WERI-Rb-1 (cell line): Measurements from ENCODE around the gene LECT2.

Source experiments
- DNase-seq: peaks from one replicate; pipeline ENCODE4 v3.0.0-alpha.2; 2020
- H3K27ac ChIP-seq: fragments of 250-450 bp; sonication (Bioruptor Pico); 2 replicates; pipeline ENCODE4 v1.5.1; 2020; ENCODE audit warnings: mild to moderate bottlenecking, moderate library complexity
- H3K27me3 ChIP-seq: fragments of 250-450 bp; sonication (Bioruptor Pico); 2 replicates; pipeline ENCODE4 v1.5.1; 2021; ENCODE audit warnings: mild to moderate bottlenecking, low read depth, moderate library complexity; ENCODE audit not compliant: insufficient read depth, severe bottlenecking
- H3K36me3 ChIP-seq: fragments of 250-450 bp; sonication (Bioruptor Pico); 2 replicates; pipeline ENCODE4 v1.5.1; 2020; ENCODE audit warnings: mild to moderate bottlenecking, moderate library complexity
- H3K4me3 ChIP-seq: 2 replicates; pipeline ENCODE4 v1.5.1; 2011; ENCODE audit warnings: low read depth, mild to moderate bottlenecking, control low read depth, low read length
- H3K9me3 ChIP-seq: fragments of 250-450 bp; sonication (Bioruptor Pico); 2 replicates; pipeline ENCODE4 v1.5.1; 2021; ENCODE audit warnings: mild to moderate bottlenecking, moderate library complexity; ENCODE audit not compliant: severe bottlenecking
- TF ChIP-seq, protein P1 (sequence below): IDR thresholded peaks from 2 replicates; pipeline ENCODE4 v1.5.1; 2011; ENCODE audit warnings: low read depth, mild to moderate bottlenecking, control low read depth, inconsistent platforms, low read length

Gene LECT2

DNA sequence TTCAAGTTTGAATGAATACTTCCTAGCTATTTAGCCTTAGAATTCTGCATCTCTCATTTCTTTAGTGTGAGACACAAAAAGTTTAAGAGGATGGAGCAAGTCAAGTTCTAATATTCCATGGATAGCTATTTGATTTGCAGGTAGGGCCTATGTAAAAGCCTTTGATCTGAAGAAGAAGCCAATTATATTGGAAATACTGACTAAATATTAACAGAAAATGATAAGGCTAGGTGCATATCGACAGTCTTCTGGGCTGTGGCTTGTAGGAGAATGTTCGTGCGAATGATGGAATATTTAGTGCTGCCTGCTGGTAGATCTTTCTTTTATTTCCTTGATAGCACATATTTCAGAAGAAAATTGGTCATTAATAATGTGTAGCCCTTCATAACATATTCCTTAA lies at the start of gene LECT2:
TSS of gene LECT2 (minus strand) at position 85 of the 400 bp plus-strand sequence. CDS start 150 bp downstream, outside the sequence.
- TF ChIP-seq, protein P1, sequence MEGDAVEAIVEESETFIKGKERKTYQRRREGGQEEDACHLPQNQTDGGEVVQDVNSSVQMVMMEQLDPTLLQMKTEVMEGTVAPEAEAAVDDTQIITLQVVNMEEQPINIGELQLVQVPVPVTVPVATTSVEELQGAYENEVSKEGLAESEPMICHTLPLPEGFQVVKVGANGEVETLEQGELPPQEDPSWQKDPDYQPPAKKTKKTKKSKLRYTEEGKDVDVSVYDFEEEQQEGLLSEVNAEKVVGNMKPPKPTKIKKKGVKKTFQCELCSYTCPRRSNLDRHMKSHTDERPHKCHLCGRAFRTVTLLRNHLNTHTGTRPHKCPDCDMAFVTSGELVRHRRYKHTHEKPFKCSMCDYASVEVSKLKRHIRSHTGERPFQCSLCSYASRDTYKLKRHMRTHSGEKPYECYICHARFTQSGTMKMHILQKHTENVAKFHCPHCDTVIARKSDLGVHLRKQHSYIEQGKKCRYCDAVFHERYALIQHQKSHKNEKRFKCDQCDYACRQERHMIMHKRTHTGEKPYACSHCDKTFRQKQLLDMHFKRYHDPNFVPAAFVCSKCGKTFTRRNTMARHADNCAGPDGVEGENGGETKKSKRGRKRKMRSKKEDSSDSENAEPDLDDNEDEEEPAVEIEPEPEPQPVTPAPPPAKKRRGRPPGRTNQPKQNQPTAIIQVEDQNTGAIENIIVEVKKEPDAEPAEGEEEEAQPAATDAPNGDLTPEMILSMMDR = no peak
- Histone ChIP-seq H3K27ac (no peak within 1 kb of the TSS), H3K27me3 (no peaks in the 10 kb centered on the region), H3K4me3 (no peak within 1 kb of the TSS), H3K9me3 (no peaks in the 10 kb centered on the region), H3K36me3 (no peaks in the 10 kb centered on the region)
- DNase-seq = no peak

GRCh38 chr5:136004436-136004835 lies 49.7 kb upstream of the LECT2 start:
- Histone ChIP-seq H3K4me3 (no peak overlapping the region), H3K36me3 (no peaks in the 10 kb centered on the region), H3K9me3 (no peaks in the 10 kb centered on the region), H3K27me3 (no peaks in the 10 kb centered on the region), H3K27ac (no peak overlapping the region)
- TF ChIP-seq, protein P1 = no peak
- no peak for DNase-seq

DNA sequence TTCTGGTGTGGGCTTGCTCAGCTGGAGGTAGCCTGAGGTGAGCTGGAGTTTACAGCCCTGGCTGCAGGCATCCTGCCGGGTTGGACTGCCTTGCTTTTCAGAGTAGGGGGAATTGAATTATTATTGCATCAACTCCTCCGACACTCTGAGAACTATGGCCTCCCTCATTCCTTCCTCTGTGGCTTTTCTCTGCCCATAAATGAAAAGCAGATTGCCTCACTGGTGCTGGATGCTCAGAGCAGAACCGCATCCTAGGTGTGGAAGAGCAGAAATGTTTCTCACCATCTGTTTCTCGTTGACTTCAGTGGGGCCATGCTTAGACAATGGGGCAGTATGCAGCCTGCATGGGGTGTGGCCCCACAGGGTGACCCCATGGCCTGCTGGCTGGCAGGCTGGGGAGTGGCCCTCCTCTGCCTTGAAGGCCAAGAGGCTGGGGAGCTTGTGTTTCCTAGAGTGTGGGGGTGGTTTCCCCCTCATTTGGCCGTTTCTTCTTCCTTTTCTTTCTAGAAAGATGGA lies 46.7 kb upstream of the LECT2 start:
- TF ChIP-seq, protein P1 = no peak
- no peak overlapping the region for H3K27ac ChIP-seq
- no peaks in the 10 kb centered on the region for H3K27me3 ChIP-seq
- no peaks in the 10 kb centered on the region for H3K9me3 ChIP-seq
- no peaks in the 10 kb centered on the region for H3K36me3 ChIP-seq
- no peak overlapping the region for H3K4me3 ChIP-seq
- DNase-seq = no peak

GRCh38 chr5:136000932-136001331 lies 46.1 kb upstream of the LECT2 start:
- H3K36me3 ChIP-seq = no peaks in the 10 kb centered on the region
- no peak for DNase-seq
- TF ChIP-seq, protein P1 = no peak
- no peaks in the 10 kb centered on the region for H3K9me3 ChIP-seq
- no peaks in the 10 kb centered on the region for H3K27me3 ChIP-seq
- no peak overlapping the region for H3K4me3 ChIP-seq
- H3K27ac ChIP-seq = no peak overlapping the region

- DNase-seq = no peak
- Histone ChIP-seq H3K36me3 (no peaks in the 10 kb centered on the region), H3K27ac (no peak overlapping the region), H3K4me3 (no peak overlapping the region), H3K27me3 (no peaks in the 10 kb centered on the region), H3K9me3 (no peaks in the 10 kb centered on the region)
- TF ChIP-seq, protein P1 = no peak
These were observed 45.4 kb upstream of the LECT2 start for GRCh38 chr5:136000147-136000546.
